Fibroblast of skin of back (primary cell): Measurements from ENCODE around the gene PDE2A.

Experiments
- DNase-seq: peaks from one replicate; pipeline ENCODE4 v3.0.0-alpha.2; 2013

Gene PDE2A

DNA sequence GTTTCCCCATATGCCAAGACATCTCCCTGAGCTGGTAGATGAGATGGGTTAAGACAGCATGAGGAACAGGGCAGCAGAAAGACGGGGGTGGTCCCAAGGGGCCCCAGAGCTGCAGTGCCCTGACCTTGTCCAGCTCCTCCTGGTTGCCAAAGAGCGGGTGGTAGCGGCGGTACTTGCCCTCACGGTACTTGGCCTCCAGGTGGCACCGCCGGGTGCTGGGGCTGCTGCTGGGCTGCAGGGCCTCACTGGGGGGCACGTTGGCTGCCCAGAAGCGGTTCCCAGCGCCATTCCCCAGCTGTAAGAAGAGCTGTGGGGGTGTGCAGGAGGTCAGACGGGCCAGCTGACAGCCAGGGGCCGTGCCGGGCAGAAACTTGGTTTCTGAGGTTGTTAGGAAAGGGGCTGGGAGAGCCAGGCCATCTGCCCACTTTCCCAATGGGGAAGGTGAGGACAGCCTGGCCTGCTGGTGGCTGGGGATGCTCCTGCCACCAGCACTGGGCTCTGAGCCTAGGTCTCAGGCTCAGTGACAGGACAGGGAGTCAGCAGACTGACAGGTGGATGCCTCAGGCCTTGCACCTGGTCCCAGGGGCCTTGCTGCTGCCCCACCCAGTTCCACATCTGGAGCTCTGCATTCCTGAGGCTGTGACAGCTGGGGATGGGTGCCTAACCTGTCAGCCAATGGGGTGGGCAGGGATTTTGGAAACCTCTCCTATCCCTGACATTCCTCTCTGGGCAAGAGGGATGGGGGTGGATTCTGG lies 30.0 kb upstream of the PDE2A start:
- DNase-seq, result no peak

DNA sequence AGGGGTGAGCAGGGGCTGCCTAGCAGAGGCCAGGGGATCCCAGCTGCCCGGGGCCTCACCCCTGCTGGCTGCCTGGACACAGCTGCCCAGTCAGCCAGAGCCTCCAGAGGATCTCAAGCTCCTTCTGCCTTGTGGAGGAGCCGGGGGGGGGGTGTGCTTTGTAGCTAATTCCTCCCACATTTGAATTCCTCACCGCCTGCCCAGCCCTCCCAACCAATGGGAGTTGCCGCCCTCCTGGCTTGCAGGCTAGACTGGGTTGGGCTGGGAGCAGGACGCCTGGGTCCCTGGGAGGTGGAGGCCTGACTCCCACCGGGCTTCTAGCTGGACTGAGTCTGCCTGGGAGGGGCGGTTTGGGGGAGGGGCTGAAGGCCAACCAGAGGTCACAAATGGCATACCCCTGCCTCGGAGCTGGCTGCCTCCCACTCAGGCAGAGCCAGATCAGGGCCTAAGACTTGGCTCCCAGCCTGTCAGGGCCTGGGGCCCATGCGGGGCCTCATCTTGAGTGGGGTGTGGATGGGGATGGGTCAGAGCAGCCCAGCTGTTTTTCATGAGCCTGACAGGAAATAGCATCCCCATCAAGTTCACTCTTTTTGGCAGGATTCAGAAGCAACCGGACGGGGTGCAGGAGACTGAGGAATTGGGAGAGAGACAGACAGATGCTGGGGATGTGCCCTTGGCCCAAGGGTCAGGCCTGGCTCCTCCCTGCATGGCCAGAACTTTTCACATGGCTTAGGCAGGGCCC lies 29.2 kb upstream of the PDE2A start:
- DNase-seq, result peak; percentile 82

DNA sequence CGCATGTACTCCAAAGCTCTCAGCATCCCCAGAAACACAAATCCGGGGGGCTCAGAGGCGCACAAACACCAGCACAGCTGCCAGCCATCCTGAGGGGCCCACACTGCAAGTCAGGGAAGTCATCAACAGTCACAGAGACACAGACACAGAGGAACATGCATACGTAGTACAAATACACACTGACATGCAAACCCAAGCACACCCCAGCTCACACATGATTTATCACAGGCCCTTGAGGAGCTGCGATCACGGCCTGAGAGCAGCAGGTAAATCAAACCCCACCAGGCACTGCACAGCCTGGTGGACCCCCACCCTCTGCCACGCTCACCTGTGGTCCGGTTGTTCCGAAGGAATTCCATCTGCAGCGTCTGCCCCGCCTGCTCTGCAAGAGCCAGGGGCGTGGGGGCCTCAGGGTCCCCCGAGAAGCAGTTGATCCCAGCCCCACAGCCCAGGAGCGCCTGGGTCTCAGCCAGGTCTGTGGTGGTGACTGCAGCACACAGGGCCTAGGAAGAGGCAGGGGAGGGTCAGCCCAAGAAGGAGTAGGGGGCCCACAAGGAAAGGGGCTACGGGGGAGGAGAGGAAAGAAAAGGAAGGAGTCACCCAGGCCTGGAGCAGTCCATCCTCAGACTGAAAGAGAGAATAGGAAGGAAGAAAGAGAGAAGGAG lies 28.5 kb upstream of the PDE2A start:
- DNase-seq, result no peak

DNA sequence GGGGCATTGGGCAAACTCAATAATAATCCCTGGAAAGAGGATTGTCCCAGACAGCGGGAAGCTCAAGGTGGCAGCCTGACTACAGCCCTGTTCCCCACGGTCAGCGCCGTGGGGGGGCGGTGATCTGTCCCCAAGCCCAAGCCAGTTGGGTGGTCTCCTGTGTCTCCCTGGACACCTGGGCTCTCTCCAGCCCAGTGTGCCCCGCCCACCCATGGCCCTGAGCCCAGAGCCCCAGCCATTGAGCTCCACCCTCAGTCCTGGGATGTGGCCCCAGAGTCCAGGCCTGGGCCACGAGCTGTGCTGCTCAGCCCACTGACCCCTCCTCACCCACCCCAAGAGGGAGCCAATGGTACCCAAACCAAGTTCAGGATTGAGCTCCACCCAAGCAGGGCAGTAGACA lies 27.9 kb upstream of the PDE2A start:
- DNase-seq, result no peak

DNA sequence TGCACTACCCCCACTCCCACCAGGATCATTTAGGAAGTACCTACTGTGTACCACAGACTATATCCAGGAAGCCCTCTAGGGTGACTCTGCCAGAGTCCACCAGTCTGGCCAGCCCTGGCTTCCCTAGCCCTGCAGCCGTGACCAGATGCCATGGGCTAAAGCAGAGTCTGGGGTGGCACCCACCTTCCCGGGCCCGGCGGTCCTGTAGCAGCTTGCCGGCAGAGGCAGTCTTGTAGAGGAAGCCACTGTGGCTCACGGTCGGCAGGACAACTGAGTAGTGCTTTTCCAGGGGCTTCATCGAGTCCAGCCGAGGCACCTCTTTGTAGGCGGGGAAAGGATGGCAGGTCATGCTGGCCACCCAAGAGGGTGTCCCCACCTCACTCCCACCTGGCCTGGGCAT lies 27.2 kb upstream of the PDE2A start:
- DNase-seq, result no peak

DNA sequence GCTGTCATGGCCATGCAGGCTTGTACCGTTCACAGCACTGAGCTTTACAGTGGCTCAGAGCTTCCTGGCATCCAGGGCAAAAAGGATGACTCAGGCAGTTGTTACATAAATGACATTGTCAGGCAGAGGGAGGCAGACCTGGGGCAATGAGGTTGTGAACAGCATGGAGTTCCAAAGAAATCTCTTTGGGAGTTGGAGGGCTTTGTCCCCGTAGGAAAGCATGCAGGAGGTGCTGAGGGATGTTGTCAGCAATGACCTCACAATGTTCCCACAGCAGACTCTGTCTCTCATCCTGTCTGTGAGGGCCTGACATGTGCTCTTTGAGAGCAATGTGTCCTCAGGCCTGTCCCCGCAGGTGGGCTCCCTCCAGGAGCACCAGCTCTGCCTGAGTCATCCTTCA lies 25.9 kb upstream of the PDE2A start:
- peak; percentile 33 for DNase-seq

DNA sequence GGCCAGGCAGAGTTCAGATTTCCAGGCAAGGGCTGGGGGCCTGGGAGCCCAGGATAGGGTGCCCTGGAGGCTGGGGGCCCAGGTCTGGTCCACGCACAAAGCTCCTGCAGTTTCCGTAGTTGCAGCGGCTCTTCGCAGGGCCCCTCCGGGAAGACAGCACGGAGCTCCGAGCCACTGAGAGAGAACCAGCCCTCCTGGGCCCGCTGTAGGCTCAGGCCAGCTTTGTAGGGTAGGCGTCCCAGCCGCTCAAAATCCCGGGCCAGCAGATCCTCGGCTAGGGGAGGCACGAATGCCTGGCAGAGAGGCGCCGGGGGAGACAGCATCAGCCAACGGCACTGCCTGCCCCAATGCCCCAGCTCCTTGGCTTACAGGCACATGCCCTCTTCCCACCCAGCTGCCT lies 23.6 kb upstream of the PDE2A start:
- DNase-seq, result no peak

DNA sequence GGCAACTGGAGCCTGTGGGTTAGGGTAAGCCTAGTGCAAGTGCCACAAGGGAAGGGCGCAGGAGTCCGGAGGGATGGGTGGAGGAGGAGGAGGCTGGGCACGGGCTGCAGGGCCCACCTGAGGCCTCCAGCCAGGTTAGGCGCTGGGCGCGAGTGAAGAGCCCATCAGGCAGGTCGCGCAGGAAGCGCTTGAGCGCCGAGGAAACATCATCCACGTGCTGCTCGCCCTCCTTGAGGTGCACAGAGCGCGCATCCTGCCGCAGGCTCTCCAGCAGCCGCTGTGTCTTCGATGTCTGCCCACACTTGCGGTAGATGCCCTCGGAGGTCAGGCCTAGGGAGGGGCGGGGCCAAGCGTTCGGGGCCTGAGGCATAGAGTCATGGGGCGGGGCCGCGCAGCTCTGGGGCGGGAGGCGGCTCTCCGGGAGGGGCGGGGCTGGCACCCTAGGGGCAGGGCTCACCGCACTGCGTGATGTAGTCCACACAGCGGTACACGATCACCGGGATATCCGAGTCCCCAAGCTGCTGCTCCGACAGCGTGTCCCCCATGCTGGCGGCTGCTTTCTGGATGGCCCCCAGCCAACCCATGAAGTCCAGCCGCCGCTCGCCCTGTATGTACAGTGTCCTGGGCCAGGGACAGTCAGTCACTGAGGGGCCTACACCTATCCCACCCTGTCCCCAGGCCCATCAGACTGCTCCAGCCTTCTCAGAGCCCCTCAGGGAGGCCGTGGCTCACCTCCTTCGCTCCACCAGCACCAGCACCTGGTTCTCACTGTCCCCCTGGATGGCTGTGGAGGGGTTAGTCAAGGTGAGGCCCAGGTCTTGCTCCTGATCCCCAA lies 22.9 kb upstream of the PDE2A start:
- no peak for DNase-seq

DNA sequence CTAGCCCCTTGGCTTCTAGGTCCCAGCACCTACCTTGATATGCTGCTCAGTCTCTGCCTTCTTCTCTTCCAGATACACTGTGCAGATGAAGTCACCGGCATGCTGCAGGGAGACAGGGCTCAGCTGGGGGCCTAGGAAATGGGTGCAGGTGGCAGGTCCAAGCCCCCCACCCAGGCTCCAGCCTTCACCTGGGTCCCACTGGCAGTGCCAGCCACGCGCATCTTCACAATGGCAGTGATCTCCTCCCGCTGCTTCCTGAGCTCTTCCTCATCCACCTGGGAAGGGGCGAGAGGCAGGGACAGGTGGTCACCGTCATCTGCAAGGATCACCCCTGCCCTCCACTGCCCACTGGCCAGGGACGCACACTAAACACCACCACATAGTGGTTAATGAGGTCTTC lies 21.1 kb upstream of the PDE2A start:
- no peak for DNase-seq

DNA sequence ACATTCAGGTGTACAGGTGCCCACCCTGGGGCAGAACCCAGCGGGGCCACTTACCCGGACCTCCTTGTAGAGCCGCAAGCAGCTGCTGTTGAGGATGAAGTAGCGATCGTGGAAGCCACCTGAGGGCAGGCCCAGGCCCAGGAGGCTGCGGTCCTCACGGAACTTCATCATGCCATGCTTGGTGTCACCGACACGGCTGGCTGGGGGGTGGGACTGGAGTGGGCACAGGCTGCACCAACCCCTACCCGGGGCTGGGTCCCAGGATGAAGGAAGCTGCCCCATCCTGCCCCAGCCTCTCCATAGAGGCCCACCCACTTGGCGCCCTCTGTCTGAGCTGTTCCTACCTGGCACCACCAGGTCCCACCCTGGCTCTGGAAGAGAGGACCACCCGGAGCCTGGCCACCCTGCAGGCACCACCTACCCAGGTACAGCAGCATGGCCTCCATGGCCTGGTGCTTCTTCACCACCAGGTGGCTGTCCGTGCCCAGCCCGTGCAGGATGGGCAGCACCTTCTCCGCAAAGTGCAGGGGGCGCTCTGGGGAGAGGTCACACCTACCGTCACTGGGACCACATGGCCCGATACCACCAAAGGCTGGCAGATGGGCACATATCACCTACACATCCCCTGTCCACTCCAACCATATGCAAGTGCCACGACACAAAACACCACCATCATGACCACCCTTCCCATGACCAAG lies 19.2 kb upstream of the PDE2A start:
- DNase-seq, result no peak

DNA sequence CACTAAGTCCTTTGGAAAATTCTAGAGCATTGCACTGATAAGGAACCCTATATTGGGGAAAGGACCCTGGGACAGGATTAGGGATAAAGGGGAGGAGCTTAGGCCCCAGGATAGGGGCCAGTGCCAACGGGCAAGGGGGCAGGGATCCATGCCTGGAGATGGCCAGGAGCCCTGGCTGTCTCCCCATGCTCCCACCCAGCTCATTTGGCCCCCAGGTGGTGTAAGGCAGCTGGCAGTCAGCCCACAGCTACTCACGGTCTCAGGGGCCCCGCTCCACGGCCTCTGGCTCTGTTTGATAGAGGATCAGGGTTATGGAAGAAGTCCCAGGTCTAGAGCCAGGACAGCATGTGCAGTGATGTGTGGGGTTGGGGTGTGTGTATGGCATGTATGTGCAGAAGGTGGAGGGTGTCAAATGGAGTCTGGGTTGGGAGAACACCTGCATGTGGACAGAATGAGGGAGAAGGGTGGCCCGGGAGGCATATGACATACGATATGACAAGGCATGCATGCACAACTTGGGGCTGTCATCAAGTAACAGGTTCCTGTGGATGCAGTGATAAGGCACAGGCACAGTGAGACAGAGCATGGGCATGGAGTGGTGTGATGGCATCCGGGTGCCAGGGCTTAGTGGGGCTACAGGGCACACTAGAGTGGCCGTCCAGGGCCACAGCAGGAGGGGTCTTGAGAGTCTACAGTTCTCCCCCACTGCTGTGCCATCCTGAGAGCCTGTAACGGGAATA lies 18.4 kb upstream of the PDE2A start:
- DNase-seq, result no peak

DNA sequence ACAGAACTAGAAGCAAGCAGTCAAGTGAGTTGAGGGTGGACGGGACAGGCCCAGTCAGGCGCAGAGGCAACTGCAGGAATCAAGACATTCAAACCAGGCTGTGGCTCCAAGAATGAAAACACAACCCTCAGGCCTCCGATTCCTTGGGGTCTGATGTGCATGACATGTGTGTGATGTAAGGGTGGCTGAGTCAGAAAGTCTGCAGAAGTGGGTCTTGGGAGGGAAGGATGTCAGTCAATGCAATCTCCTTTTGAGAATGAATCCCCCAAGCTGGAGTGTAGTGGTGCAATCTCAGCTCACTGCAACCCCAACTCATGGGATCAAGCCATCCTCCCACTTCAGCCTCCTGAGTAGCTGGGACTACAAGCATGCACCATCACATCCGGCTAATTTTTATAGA lies 15.9 kb upstream of the PDE2A start:
- DNase-seq, result no peak

DNA sequence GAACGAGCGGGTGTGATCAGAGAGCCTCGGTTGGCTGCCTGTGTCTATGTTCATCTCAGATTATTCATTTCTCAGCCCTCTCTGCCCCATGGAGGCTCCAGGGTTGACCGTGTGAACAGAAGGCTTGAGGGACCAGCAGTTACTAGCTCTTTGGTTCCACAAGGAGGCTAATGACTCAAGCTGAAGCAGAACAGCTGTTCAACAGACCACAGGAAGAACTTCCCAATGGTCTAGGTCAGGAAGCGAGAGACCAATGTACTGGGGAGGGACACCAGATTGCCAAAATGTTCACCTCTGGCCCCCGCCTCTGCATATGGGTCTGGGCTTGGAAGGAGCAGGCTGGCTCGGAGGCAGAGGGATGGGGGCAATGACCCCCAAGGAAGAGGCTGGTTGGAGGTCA lies 14.7 kb upstream of the PDE2A start:
- no peak for DNase-seq

DNA sequence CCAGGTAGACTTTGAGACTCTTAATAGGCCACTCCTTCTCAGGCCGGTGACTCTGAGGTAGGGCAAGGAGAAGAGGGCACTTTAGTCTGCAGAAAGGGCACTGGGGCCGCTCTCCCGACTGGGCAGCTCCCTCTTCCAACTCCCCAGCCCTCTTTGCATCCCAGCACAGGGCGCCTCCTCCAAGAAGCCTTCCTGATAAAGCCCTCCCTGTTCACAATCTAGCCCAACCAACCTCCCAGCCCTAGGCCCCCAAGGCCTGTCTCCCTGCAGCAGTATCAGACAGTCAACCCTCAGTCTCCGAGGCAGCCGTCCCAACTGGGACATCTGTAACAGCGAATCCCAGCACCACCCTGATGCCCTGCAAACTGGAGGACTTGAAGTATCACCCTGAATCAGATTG lies 14.3 kb upstream of the PDE2A start:
- no peak for DNase-seq

DNA sequence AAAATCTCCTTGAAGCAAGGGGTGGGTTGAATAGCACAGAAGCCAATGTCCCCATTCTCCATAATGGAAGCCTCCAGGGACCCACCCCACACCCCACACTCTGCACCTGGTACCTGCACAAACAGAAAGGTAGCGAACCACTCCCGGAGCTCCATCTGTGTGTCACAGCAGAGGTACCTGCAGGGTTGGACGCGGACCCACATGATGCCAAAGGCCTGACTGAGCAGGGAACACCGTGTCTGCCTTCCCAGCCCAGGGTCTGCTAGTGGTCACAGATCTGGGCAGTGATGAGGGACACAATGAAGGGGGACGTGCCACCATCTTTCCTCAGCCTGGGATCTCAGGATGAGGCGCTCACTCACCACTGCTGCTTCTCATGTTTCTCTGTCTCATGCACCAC lies 13.1 kb upstream of the PDE2A start:
- DNase-seq, result no peak

DNA sequence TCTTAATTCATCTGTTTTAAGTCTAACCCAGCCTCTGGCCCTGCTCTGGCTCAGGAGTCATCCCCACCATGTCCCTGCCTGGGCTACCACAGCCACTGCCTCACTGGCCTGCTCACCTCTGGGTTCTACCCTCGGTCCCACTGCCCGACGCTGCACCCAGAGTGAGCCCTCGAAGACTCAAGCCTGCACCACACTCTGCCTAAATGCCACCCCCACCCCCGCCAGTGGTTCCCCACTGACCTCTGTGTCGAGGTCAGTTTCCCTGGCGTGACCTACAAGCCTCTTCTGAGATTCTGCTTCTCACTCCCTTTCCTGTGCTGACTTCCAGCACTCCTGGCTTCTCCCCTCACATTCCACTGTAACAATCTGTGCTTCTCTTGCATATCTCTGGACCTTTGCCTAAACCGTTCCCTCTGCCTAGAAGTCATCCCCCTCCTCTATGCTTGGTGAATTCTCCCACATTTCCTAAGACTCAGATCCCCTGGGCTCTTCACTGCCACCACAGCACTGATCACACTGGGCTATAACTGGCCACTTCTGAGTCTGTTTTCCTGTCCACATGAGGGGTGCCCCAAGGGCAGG lies 12.5 kb upstream of the PDE2A start:
- no peak for DNase-seq

DNA sequence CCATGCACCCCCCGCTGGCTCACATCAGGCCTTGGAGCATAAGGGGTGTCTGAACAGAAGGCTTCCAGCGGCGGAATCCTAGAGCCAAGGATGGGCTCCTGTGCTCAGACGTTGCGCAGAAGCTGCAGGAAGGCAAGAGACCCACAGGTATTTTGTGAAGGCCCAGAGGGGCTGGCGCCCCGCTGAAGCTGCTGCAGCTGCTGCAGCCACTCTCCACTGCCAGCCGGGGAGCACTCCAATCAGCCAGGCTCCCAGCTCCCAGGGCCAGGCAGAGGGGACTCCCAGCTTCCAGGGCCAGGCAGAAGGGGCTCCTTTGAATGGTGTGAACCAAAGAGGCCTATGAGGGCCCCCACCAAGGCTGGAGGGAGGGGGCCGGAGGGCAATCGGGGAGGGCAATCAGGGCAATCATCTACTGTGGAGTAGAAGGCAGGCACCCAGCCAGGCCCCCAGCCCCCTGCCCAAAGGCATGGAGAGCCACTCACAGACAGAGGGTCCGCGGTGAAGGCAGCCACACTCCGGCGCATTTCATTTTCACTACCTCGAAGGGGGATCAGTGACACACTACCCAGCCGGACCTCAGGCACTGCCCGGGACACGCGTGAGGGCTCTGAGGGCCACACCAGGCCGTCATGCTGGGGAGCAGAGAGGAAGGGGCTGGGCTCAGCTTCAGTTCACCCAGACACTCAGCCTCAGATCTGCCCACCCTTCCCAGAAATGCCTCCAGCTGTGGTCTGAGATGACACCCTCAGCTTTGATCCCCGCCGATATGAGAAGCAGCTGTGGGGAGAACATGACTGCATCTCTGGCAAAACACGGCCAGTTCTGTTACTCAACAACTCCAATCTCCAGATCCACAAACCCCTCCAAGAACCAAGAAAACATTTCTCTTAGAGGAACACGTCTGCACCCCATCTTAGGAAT lies 11.6 kb upstream of the PDE2A start:
- no peak for DNase-seq

DNA sequence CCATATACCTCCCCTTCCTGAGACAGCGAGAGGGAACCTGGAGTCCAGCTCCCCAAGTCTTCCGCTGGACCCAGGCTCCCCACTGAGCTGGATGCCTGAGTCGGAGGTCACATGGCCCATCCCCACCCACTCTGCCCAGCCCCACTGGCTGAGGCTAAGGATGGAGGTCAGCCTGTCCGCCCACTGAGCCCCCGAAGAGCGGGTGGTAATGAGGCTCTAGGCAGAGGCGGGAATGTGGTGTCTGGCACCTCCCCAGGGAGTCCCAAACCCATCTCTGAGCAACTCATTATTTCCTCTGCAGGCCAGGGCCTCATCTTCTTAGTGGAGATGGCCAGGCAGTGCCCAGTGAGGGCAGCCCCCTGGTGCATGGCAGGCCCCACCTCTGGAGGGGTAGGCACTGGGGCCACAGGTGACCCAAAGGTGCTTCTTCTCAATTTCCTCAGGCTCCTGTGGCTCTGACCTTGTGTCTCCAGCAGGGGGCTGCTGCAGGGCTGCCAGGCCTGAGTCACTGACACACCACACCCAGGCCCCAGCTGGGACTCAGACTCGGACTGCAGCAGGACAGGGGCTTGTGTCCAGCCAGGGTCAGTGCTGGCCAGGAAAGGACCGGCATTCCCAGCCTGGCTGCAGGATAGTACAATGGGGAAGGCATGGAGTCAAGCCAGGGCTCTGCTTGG lies 10.2 kb upstream of the PDE2A start:
- peak; percentile 64 for DNase-seq

DNA sequence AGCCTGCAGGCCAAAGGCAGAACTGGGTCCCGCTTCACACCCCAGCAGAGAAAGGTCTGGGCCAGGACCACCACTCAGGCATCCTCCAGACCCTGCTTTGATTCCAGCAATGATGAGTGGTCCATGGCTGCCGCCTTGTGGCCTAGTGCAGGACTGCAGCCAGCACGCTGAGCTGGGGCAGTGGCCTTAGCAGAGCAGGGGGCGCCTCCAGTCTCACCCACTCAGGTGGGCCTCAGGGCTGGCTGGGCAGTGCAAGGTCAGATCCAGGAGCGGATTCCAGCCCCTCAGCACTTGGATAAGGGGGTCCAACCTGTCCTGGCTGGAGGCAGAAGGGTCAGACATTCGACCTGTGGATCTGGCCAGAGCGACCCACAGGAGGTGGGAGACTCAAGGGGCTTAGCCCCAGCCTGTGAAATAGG lies 9.6 kb upstream of the PDE2A start:
- DNase-seq, result peak; percentile 42
